Skeletal muscle cell (primary cell): ENCODE results near the gene WDR33.
A peak's percentile ranks its signal among the peaks of the same experiment; 100 is the strongest.

Experiments used
- DNase-seq: peaks from one replicate; pipeline ENCODE4 v3.0.0-alpha.2; 2010; ENCODE audit warnings: low read depth
- H3K4me3 ChIP-seq: 2 replicates; pipeline ENCODE4 v1.5.1; 2011; ENCODE audit warnings: low read depth, mild to moderate bottlenecking, control low read depth, low read length, moderate library complexity

The WDR33 gene

DNA sequence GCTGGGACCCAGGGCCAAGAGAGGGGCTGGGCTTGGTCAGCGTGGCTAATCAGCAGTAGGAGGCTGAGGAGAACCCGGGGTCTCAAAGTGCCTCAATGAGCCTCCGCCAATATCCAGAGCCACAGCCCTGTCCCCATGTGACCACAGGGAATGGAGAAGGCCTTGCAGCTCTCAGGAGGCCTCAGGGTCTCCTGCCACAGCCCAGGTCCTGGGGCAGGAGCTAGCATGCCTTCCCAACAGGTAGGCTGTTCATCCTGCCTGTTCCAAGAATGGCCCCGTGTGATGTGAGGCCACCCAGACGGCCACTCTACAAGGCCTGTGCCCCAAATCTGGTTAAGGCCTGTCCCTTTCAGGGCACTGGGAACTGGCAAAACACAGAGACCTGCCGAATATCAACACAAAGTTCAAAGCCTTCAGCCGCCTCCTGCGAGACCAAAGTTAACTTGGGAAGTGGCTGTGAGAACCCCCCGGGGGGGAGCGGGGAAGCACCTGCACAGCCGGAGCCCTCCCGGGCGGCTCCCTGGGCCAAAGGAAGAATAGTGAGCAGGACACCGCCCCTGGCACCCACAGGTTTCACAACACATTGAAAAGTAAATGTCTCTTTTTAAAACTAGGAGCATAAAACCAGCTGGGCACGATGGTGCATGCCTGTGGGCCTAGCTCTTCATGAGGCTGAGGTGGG lies 131.2 kb downstream of the WDR33 start:
- DNase-seq: no peak
- no peak overlapping the region for H3K4me3 ChIP-seq

DNA sequence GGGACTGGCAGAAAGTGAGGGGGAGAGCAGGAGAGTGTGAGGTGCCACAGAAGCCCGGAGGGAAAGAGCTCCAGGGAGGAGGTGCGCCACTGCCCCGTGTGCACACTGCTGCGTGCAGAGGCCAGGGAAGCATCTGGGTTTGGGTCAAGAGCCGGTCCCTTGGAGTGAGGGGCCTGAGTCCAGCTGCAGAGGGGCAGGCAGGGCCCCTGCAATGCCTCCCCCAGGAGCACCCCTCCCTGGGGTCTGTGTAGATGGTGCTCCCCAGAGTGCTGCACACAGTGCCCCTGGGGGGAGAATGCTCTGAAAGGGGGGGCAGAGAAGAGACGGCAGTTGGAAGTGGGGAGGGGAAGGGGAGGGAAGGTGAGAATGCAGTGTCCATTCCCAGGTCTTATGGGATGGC lies 132.0 kb downstream of the WDR33 start:
- H3K4me3 ChIP-seq: no peak overlapping the region
- no peak for DNase-seq

DNA sequence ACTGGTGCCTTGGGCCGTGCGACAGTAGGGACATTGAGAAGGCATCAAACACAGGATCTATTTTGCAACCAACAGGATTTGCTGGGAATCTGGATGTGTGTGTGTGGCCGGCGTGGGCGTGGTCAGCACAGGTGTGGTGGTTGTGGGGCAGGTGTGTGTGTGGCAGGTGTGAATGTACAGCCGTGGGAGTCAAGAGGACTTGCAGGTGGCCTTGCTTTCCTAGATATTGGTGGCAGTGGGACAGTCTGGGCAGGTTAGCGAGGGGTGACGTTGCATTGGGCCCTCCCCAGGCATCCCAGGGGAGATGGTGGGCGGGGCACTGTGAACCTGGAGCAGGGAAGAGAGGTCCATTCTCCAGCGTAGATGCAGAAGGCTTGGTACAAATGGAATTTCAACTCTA lies 132.4 kb downstream of the WDR33 start:
- DNase-seq: no peak
- H3K4me3 ChIP-seq: no peak overlapping the region

DNA sequence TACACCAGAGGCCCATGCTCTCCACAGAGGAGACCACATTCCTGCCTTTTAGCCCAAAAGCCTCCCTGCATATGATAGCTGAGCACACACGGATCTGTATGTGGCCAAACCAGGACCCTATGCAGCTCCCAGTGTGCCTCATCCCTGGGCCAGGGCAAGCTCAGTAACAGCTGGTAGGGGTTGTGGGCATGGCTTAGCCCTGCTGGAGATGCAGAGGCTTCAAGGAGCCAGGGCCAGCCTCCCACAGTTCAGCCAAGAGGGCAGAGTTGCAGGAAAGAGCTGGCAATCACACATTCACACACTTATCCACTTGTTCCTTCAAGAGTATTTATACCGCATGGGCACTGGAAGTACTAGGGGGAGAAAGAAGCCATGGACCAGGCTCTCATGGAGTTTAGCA lies 134.1 kb downstream of the WDR33 start:
- DNase-seq: no peak
- H3K4me3 ChIP-seq: no peak overlapping the region

DNA sequence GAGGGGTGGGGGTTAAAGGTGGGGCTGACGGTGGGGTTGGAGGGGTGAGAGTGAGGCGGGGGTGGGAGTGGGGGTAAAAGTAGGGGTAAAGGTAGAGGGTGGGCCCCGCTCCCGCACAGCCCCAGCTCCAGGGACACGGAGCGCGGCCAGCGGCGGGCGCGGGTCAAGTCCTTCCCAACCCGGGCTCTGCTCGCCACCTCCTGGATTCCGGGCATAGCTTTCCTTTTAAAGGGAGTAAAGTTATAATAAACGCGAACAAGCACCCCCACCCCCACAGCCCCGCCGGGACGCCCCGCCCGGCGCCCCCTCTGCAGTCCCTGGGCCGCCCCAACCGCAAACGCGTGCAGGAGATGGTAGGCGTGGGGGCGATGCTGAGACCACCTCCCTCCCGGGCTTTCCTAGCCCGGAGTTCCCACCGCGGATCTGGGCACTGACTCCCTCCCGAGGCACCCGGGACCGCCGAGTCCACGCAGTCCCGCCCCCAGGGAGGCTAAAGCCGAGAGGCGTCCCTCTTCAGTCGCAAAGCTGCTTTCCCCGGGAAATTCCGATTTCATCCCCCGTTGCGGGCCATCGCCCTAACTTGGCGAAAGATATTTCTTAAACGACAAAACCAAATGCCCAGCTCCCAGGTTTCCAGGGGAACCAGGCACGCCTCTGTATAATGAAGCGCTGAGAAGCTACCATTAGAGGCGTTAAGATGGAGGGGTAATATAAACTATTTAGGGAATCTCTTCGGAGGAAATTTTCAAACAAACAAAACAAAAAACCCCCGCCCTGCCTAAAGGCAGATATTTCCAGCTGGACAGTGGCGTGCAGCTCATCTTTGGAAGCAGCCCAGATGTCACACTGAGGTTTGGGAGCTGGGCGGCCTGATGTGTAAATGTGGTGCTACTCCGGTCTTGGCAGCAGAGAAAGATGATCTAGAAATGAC lies 135.4 kb downstream of the WDR33 start, which contains the start of gene LIMS2:
Gene LIMS2, minus strand, starts transcription at position 200 of the 931 bp plus-strand sequence. CDS start 506 bp downstream, outside the sequence.
- no peak for DNase-seq
- peak within 1 kb of the TSS; percentile 52 for H3K4me3 ChIP-seq

DNA sequence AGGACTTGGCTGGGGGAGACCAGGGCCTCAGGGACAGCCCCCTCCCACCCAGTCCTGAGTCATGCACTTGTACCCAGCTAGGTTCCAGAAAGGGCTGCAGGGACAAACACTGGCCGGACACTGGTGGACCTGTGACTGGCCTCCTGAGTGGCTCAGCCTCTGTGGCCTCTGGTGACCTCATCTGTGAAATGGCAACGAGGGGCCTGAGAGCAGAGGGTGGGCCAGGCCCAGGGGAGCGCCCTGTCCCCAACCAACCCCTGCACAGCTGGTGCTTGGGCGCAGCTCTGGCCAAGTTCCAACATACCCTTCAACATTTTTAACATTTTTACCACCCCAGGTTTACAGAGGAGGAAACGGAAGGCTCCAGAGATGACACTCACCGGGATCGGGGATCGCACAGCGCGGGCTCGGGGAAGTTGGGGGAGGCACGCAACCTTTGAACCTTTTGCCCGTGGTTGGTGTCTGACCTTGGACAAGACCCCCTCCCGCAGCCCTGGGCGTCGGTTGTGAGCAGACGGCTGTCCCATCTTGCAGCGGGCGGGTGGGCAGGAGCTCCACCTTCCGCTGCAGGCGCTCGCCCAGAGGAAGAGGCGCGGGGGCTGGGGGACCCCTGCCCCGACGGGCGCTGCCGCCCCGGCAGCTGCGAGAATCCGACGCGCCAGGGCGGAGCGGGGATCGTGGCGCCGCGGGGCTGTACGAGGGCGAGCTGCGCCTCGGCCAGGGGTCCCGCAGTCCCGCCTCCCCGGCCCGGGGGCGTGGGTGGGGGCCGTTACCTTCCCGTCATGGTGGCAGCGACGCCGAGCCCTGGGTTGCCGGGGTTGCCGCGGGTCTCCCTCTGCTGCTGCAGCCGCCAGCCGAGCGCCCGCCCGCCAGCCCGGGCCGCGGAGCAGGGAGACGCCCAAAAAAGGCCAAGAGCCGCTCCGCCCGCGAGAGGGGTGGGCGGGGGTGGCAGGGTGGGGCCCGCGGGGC lies 136.4 kb downstream of the WDR33 start:
- peak overlapping the region; percentile 43 for H3K4me3 ChIP-seq
- no peak for DNase-seq

DNA sequence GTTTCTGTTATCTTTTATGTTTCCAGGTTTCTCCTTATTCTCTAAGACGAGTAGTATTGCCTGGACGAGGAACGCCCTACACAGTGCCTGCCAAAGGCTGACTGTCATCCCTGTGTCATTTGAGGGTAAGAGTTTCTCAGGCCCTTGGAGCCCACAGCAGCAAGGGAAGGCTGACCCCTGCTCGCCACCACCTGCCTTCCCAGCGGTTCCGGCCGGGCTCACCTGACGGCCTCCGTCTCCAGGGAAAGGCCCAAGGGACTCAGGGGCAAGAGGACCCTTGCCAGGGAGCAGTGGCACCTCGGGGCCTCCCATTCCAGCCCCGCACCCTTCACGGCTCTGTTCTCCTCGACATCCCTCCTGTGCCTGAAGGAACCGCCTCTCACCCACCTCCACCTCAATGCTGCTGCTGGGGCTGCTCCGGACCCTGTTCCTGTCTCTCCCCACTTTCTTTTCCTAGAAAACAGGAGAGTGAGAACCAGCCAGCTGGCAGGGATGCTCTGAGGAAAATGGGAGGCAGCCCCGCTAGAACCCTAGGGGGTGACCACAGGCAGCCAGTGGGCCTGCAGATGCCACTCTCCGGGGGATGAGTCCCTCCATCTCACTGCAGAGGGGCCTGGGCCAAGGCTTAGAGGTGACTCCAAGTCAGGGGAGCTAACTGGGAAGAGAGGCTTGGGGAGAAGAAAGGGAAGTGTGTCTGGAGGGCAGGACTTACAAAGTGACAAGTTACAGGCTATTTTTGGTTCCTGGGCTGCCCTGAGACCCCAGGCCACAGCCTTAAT lies 137.5 kb downstream of the WDR33 start:
- DNase-seq: no peak
- no peak overlapping the region for H3K4me3 ChIP-seq

DNA sequence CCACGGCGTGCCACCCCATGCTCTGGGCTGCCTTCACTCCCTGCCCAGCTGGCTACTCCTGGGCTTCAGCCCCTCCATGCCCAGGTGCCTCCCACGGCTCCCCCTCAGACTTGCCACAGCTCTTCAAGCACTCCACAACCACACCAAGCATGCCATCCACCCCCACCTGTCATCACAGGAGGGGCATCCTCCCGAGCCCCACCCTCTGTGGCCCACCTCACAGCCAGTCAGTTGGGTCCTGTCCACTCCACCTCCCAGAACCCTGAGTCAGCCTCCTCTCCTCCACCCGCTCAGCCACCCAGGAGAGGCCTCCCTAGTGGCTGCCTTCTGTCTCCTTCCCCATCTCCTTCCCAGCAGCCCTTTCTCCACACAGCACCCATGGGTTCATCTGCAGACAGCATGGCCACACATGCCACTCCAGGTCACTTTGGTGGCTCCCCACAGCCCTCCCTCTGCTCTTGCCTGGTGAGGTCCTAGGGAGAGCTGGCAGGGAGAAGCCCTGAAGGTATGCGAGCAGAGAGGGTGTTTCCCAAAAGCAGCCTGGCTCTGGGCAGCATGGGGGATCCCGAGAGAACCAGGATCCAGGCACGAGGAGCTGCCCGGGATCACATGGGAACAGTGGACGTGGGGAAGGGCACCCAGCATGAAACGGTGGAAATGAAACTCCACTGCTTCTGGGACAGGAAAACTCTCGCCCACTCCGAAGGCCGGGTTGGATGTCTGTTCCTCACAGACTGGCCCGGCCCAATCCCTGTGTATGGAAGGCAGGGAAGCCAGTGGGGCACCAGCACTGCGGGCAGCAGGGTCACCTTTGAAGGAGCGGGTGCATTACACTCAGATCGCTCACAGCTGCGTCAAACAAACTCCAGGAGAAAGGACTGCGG lies 138.4 kb downstream of the WDR33 start:
- DNase-seq: no peak
- H3K4me3 ChIP-seq: no peak overlapping the region

DNA sequence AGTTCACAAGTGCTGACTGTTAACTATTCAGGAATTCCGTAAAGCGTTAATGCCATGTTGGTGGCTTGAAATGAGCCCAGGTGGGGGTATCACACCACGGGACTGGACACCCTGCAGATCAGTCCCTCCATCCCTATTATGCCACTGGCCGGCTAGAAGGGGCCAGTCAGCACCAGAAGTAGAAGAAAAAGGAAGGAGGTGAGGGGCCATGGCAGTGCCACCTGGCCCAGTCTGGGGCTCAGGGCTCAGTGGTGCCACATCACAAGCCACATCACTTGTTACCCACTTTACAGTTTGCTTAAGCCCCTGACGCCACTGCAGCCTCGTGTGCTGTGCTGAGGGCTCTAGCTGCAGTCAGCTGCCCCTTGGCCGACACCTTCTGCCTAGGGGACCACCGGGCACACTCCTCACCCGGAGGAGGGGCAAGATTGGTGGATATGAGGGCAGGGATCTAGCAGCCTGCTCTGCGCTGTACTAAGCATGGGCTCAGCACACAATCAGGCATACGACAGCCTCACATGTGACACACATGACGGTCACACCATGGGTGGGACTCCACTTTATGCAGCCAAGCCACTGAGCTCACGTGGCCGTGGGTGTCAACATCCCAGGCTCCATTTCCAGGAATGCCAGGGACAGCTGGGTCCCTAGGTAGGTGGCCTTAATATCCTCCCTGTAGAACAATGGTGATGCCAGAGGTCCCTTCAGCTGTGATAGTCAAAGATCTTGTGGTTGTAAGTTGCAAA lies 139.2 kb downstream of the WDR33 start:
- no peak for DNase-seq

DNA sequence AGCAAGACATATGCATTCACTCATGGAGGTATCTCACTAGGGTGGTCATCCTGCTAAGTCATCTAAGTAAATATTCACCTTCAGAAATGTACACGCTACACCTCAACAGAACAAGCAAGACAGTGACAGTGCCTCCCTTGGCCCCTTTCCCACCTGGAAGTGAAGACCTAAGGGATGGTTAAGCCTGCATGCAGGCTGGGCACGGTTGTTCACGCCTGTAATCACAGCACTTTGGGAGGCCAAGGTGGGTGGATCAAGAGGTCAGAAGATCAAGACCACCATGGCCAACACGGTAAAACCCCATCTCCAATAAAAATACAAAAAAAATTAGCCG lies 140.0 kb downstream of the WDR33 start:
- H3K4me3 ChIP-seq: no peak overlapping the region
- DNase-seq: no peak

More for the DNA sequence above, 139.2 kb downstream of the WDR33 start:
- H3K4me3 ChIP-seq: no peak overlapping the region

DNA sequence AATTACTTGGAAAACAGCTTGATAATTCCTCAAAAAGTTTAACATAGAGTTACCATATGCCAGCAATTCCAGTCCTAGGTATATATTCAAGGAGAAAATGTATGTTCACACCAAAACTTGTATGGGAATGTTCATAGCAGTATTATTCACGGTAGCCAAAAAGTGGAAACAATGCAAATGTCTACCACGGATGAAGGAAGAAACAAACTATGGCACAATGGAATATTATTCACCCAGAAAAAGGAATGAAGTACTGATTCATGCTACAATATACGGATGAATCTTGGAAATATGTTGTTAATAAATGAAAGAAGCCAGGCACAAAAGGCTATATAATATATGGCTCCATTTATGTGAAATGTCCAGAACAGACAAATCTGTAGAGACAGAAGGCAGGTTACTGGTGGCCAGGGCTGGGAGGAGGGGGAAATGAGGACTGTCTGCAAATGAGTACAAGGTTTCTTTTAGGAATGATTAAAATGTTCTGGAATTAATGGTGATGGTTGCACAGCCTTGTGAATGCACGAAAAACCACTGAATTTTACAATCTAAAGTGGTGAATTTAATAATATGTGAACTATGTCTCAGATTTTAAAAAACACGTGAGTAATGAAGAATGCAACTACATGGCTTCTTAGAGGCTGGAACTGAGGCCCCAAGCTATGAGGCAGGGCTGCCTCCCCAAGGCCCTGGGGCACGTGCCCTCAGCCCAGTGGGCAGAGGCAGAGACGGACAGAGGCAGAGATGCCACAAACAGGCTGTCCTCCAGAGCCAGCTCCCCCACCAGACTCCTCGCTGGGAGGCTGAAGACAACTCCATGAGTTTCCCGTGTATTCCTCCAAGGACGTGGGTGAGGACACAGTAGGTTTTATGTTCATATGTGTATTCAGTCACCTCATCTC lies 140.7 kb downstream of the WDR33 start:
- no peak overlapping the region for H3K4me3 ChIP-seq
- DNase-seq: no peak

DNA sequence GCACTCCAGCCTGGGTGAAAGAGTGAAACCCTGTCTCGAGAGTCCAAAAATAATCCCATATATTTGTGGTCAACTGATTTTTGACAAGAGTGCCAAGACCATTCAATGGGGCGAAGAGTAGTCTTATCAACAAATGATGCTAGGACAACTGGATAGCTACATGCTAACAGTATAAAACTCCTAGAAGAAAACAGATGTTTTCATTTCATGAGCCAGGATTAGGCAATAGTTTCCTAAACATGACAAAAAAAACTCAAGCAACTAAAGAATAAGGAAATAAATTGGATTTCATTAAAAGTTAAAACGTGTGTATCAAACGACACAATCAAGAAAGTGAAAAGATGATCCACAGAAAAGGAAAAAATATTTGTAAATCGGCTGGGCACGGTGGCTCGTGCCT lies 141.9 kb downstream of the WDR33 start:
- DNase-seq: no peak
- no peak overlapping the region for H3K4me3 ChIP-seq

DNA sequence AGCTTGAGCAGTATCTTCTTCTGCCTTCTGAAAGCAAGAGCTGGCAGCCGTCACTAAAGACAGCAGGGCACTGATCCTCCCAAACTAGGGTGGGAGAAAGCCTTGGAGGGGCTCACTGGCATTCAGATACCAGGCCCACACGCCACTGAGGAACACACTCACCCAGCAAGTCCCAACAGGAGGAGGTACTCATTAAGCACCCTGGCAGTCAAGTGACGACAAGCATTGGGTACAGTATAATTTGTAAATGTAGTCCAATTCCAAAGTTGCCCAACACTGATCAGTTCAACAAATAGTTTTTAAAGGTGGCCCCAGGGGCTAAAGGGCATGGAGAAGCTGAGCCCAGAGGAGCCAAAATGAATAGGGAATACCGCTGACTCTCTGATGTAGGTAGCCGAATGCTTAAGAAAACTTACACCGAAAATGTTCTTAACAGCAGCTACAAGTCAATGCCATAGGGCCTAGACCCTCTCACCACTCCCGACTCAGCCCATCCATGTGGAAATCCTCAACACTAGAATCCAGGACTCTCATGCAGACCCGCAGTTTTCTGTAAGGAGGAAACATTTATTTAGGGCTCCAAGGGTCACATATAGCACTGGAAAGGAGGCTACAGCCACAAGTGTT lies 145.6 kb downstream of the WDR33 start:
- no peak for DNase-seq
- H3K4me3 ChIP-seq: no peak overlapping the region

DNA sequence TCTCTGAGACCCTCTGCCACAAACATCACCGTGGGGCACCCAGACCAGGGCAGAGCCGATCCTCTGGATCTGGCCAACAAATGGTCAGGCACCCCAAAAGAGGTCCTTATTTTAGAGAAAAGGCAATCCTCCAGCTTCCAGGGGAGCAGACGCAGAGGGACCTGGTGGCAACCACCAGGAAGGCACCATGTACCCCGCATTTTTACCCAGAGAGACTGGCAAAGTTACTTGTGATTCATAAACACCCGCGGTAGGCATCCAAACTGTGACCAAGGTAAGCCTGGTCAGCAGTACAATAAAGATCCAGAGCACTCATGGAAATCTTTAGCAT lies 146.1 kb downstream of the WDR33 start:
- no peak for DNase-seq
- H3K4me3 ChIP-seq: no peak overlapping the region

DNA sequence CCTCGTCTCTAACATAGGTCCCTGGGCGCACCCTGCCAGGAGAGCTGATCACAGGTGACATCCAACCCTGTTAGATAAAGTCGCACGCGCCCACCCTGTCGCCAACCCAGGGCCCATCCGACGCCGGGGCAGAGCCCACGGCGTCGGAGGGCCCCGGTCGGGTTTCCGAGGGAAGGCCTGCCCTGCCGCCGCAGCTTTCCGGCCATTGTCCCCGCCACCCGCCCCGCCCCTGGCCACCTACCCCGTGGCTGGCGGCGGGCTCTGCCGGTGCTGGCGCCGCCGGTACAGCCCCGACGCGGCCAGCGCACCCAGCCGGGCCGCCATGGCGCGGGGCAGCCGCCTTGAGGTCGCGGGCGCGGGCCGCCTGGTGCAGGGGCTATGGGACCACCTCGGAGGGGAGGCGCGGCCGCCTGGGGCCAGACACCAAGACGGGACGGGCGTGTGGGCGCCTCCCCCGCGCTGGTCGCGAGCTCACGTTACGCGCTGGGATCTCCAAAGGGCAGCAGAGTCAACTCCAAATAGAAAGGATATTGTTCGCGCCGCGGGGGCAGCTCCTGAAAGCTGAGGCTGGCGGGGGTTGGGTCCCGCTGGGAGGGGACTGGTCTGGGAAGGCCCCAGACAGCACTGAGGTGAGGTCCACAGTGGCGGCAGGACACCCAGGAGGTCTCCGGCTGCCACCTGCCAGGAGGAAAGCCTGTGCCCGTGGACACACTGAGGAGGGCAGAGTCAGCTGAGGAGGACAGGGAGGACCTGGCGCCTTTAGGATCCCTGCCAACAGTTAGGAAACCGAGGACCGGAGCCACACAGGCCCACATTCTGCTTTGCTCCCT lies 146.7 kb downstream of the WDR33 start:
- no peak overlapping the region for H3K4me3 ChIP-seq
- no peak for DNase-seq
